GM18511 (cell line): Measurements from ENCODE around the gene VAMP1.

Experiments used
- ATAC-seq: cut with Tn5 transposase; IDR thresholded peaks from one replicate; pipeline ENCODE4 v1.9.1; 2021; ENCODE audit warnings: mild to moderate bottlenecking, moderate library complexity; ENCODE audit not compliant: unreplicated experiment

Gene VAMP1

DNA sequence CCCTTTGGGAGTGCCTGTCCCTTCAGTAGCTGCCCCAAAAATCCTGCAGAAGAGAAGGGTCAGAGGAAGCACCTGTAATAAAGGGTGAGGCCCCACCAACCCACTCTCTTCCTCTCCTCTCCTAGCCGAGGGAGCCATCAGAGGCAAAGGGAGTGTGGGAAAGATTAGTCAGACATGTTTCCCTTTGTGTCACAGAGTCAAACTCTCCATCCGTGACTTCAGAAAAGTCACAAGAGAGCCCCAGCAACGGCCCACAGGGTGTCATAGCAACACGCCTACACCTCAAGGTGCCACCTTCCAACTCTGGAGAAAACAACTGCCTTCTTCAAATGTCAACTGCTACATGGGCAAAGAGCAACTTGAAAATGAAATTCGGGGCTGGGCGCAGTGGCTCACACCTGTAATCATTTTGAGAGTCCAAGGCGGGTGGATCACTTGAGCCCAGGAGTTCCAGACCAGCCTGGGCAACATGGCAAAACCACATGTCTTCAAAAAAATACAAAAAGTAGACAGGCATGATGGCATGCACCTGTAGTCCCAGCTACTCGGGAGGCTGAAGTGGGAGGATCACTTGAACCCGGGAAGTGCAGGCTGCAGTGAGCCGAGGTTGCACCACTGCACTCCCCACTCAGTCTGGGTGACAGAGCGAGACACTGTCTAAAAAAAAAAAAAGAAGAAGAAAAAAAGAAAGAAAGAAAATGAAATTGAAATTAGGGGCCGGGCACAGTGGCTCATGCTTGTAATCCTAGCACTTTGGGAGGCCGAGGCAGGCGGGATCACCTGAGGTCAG is 43.4 kb downstream of the VAMP1 start:
- peak; percentile 79 for ATAC-seq

DNA sequence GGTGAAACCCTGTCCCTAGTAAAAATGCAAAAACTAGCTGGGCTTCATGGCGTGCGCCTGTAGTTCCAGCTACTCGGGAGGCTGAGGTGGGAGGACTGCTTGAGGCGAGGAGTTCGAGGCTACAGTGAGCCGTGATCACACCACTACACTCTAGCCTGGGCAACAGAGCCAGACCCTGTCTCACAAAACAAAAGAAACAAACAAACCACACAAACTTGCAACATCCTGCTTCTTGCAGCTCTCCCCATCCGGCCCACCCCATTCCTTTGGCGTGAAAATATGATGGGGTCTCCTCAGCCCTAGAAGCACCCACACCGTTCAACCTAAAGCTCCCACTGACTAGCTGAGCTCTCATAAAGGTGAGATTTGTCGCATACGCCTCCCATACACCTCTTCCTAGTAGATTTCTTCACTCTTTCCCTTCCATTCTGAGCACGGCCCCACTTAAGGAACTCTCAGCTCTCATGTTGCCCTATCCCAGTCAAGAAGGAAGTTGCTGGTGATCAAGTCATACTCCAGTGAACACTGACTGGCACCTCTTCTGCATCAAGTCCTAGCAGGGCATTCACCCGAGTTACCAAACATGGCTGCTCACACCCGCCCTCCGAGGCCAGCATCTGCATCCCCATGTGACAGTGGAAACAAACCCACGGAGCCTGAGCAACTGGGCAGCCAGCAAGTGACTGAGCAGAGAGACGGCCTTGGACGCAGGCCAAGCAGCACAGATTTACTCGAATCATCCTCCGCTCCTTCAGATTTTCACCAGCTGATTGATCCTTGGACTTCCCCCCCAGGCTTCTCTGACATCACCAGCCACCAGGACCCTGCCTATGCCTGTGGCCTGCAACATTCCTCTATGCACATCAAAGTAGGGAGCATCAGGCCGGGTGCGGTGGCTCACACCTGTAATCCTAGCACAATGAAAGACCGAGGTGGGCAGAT is 44.6 kb downstream of the VAMP1 start:
- no peak for ATAC-seq

DNA sequence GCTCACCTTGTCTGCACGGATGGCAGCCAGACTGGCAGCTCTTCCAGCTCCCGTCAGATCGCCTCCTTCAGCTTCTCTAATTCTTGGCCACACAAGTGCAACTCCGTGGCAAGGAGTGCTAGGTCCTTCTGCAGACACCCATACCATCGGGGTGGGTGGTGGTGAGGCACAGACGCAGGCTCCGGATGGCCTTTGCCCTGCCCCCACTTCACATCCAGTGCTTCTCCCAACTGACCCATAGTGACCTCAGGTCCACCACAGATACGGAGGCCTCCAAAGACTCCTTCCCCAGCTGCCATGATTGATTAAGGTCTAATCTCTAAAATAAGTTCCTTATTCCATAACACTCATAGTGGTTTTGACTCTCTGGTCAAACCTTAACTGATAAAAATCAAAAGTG is 45.6 kb downstream of the VAMP1 start:
- ATAC-seq = no peak

DNA sequence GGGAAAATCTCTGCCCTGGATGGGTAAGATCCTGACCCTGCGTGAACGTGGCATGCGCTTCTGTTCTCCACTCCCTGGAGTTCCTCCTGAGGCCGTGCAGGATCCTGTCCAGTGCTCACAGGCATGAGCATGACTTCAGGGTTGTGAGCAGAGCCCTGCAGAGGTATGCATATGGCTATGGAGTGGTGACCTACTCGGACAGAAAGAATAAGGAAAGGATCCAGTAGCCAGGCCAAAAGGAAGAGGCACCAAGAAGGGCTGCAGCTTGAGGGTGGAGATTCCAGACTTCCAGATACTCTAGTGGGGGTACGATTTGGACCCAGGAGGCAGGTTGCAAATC is 46.5 kb downstream of the VAMP1 start:
- no peak for ATAC-seq

DNA sequence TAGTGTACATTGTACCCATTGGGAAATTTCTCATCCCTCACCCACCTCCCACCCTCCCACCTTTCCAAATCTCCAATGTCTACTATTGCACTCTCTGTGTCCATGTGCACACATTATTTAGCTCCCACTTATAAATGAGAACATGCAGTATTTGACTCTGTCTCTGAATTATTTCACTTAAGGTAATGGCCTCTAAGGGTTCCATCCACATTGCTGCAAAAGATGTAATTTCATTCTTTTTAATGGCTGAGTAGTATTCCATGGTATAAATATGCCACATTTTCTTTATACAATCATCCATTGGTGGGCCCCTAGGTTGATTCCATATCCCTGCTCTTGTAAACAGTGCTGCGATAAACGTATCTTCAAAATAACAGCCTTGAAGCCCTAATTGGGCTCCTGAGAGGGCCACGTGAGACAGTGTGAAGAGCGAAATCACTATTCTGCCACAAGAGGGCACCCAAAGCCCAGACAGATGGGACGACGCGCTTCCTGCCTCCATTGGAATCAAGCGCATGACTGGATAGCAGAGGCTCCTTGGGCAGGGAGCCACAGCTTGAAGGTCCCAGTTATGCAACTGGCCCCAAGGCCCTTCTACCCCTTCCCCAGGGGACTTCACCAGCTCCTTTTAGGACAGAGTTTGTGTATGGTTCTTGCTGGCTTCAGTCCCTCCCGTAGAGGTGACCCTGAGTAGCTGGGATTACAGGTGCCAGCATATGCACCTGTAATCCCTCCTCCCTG is 47.0 kb downstream of the VAMP1 start:
- ATAC-seq = peak; percentile 40

DNA sequence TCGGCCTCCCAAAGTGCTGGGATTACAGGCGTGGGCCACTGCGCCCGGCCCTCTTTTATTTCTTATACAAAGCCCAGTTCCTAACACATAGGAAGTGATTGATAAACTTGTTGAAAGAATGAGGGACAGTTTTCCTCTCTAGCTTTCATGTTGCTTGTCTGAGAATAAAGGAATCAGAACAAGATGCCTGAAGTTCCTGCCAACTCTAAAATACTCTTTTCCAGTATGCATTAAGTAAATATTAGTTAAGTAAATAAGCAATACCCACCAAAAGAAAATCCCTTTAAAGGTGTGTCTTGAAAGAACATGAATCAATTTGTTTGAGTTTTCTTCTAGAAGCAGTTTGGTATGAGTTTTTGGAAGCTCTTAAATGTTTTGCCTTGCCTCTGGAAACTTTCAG is 50.1 kb downstream of the VAMP1 start:
- no peak for ATAC-seq

DNA sequence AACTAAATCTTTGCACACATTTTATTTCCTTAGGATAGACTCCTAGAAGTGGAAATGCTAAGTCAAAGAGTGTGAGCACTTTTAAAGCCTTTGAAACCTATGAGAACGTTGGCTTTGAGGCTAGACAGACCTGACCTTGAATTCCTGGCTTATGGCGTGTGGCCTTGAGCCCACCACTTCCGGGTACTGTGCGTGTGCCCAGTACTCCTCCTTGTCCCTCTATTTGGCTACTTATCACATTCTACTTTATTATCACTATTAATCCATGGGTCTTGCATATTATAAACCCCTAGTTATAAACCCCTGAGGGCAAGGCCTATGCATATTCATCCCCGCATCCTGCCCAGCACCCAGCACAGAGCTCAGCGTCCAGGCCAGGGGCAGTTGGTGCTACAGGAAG is 51.7 kb downstream of the VAMP1 start:
- no peak for ATAC-seq

DNA sequence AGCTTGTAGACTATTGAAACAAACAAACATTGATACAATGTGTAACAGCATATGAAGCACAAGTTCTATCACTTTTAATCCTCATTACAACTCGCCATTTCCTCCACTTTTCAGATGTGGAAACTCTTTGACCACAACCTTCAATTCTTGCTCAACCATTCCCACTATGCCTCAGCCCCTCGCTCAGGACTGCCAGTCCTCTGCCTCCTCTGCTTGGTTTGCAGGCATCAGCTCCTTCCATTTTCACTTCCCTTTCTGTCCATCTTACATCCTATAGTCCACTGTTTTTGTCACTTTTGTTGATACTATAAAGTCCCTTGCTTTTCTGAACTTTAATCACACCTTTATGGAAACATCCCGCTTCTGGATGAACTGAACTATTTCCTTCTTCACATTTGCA is 53.9 kb downstream of the VAMP1 start:
- no peak for ATAC-seq
